Measurements from ENCODE around the gene VPS13D.

- TF ChIP-seq CTCF (IDR thresholded peaks at IDR 0.05) (no peak), POLR2AphosphoS5 (IDR thresholded peaks at IDR 0.05) (no peak)
Measured at GRCh38 chr1:12407962-12408454, 178.2 kb downstream of the VPS13D start.
